Esophagus squamous epithelium (tissue), 4 donors: ENCODE data around the gene SLAIN2.

Source experiments
- POLR2A ChIP-seq, 4 donors: fragments of 450-650 bp; IDR thresholded peaks; one replicate each; pipeline ENCODE4 v1.6.1; 2017; ENCODE audit warnings: antibody characterized with exemption in 4 of 4, mild to moderate bottlenecking in 4 of 4, moderate library complexity in 3 of 4
- TF ChIP-seq, protein P1 (sequence below), 6 experiments: fragments of 450-650 bp in 4 of 6; fragments of 200-600 bp in 2 of 6; sonication (generic) in 2 of 6; IDR thresholded peaks; one replicate each; pipeline ENCODE4 v1.5.1; 2016 to 2019; ENCODE audit warnings: antibody characterized with exemption in 6 of 6, mild to moderate bottlenecking in 4 of 6, moderate library complexity in 4 of 6

DNA sequence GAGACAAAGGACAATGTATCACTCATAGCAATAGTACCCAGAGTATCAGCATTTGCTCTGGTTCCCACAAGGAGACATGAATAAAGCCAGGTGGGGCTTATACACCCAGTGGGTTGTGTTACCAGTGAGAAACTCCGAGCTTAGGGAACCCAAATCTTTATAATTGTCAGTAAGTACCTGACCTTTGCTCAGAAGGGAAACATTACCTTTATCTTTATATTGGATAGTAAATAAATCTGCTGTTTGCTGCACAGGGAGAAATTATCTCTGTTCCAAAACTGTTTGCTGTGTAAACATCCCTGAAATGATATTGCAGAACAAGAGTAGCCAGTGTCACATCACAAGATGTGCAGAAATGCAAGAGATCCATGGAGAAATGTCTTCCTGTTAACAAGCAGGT, 12.1 kb upstream of the SLAIN2 start:
- no peak for TF ChIP-seq POLR2A (IDR thresholded peaks at IDR 0.05)
- TF ChIP-seq, protein P1, sequence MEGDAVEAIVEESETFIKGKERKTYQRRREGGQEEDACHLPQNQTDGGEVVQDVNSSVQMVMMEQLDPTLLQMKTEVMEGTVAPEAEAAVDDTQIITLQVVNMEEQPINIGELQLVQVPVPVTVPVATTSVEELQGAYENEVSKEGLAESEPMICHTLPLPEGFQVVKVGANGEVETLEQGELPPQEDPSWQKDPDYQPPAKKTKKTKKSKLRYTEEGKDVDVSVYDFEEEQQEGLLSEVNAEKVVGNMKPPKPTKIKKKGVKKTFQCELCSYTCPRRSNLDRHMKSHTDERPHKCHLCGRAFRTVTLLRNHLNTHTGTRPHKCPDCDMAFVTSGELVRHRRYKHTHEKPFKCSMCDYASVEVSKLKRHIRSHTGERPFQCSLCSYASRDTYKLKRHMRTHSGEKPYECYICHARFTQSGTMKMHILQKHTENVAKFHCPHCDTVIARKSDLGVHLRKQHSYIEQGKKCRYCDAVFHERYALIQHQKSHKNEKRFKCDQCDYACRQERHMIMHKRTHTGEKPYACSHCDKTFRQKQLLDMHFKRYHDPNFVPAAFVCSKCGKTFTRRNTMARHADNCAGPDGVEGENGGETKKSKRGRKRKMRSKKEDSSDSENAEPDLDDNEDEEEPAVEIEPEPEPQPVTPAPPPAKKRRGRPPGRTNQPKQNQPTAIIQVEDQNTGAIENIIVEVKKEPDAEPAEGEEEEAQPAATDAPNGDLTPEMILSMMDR (IDR thresholded peaks at IDR 0.05), result no peak
